ENCODE results near the gene IQSEC1.
"Not testable (repeated sequence)": the region's sequence is repeated elsewhere in the genome, so short reads cannot be mapped to it uniquely, and the experiment has no call there.

IQSEC1 gene

GRCh38 chr3:12893247-12893646, 180.0 kb downstream of the IQSEC1 start:
- DNase-seq (ENCODE audit: low read depth), result no peak

DNA sequence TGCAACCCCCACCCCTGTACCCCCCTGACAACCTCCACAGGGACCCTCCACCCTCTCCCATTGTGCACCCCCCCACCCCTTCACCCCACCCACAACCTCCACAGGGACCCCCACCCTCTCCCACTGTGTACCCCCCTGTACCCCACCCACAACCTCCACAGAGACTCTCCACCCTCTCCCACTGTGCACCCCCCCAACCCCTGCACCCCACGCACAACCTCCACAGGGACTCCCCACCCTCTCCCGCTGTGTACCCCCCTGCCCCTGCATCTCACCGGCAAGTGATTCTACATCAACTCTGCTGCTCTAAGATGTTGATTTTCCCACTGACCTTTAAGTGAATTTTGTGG, 180.4 kb downstream of the IQSEC1 start:
- DNase-seq (ENCODE audit: low read depth), result no peak

DNA sequence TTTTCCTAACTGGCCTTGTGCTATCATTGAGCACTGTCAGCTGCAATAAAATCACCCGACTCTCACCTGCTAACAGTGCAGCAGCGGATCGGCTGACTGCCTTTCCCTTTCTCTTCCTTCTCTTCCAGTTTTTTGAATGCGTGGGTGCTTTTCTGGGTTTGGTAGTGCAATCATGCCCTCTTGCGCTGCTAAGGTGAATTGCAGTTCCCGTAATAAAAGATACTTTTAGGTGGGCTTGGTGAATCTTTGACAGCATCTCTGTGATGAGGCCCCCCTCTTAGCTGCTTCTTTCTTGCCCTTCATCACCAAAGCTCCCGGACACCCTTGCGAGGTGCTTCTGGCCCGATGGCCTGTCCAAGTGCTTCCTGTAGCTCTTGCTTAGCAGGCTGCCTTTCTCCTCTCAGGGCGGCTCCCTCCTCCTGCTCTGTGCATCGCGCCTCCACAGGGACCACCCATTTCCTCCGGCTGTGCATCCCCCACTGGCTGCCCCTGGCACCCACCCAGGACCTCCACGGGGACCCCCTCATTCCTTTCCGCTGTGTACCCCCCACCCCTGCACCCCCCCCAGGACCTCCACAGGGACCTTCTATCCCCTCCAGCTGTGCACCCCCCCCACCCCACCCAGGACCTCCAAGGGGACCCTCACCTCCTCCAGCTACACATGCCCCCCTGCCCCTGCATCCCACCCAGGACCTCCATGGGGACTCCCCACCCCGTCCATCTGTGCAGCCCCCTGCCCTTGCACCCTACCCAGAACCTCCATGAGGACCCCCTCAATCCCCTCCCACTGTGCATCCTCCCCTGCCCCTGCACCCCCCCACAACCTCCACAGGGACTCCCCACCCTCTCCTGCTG, 181.0 kb downstream of the IQSEC1 start:
- no peak for DNase-seq (ENCODE audit: low read depth)

GRCh38 chr3:12891391-12891984, 181.7 kb downstream of the IQSEC1 start:
- DNase-seq (ENCODE audit: low read depth), result no peak

- no peak for DNase-seq (ENCODE audit: low read depth)
Measured at GRCh38 chr3:12890610-12891390, 182.4 kb downstream of the IQSEC1 start.

DNA sequence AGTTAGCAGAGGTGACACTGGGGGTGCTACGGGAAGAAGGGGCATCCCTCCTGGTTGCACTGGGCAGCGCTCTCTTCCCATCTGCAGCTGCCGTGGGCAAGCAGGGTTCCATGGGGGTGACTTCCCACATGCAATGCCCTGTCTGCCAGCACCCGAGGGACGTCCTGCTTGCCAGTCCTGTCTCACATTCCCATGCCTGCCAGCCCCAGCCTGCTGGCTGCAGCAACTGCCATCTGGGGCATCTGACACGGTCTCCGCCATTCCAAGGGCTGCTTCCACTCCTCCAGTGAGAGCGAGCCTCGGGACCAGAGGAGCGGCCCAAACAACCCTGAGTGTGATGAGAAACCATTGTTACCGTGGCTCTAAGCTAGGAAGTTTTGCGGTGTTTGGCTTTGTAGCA, 186.5 kb downstream of the IQSEC1 start:
- DNase-seq (ENCODE audit: low read depth), result no peak

GRCh38 chr3:12886106-12886679, 187.0 kb downstream of the IQSEC1 start:
- DNase-seq (ENCODE audit: low read depth), result no peak

GRCh38 chr3:12885583-12885930, 187.7 kb downstream of the IQSEC1 start:
- no peak for DNase-seq (ENCODE audit: low read depth)

GRCh38 chr3:12884790-12885582, 188.2 kb downstream of the IQSEC1 start:
- DNase-seq (ENCODE audit: low read depth), result no peak

DNA sequence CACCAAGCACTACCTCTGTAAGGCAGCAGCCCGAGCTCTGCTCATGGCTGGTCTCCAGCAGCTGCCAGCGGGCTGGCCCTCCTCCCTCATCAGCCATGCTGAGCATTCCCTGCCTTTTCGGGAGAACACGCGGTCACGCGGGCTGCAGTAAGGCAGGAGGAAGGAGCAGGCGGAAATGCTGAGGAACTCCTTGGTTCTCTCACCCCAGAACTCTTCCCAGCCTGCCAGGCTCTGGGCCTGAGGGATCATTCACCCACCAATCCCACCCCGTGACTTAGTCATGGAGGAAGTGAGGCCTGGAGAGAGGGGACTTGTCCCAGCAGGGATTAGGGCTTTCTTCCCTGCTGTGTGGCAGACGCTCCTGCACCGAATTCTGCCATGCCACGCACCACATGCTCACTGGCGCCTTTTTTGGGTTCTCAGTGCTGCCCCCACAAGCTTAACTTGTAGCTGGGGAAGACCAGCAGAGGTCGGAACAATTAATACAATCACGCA, 189.0 kb downstream of the IQSEC1 start:
- no peak for DNase-seq (ENCODE audit: low read depth)

DNA sequence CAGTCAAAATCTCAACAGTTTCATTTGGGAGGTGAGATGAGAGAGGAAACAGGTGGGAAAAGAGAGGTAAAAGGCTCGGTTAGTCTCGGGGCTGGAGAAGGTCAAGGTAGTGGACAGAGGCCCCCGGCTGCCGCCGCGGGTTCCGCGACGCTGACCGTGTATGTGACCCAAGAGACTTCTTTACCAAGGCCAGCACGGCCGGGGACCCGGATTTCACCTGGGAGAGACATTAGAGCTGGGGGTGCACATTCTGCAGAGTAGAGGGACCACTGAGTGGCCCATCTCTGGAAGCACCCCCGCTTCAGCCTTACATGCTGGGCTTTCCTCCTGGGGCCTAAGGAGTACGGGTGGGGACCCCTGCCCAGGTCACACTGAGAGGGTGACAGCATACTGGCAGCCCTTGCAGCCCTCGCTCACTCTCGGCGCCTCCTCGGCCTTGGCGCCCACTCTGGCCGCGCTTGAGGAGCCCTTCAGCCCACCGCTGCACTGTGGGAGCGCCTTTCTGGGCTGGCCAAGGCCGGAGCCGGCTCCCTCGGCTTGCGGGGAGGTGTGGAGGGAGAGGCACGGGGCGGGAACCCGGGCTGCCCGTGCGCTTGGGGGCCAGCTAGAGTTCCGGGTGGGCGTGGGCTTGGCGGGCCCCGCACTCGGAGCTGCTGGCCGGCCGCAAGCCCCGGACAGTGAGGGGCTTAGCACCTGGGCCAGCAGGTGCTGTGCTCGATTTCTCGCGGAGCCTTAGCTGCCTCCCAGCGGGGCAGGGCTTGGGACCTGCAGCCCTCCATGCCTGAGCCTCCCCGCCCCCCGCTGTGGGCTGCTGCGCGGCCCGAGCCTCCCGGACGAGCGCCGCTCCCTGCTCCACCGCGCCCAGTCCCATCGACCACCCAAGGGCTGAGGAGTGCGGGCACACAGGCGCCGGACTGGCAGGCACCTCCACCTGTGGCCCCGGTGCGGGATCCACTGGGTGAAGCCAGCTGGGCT, 190.6 kb downstream of the IQSEC1 start:
- DNase-seq (ENCODE audit: low read depth), result no peak

GRCh38 chr3:12881858-12882257, 191.4 kb downstream of the IQSEC1 start:
- not testable (repeated sequence) for DNase-seq (ENCODE audit: low read depth)

GRCh38 chr3:12879191-12879815, 193.9 kb downstream of the IQSEC1 start:
- DNase-seq (ENCODE audit: low read depth), result no peak

GRCh38 chr3:12878758-12879157, 194.5 kb downstream of the IQSEC1 start:
- DNase-seq (ENCODE audit: low read depth), result not testable (repeated sequence)

DNA sequence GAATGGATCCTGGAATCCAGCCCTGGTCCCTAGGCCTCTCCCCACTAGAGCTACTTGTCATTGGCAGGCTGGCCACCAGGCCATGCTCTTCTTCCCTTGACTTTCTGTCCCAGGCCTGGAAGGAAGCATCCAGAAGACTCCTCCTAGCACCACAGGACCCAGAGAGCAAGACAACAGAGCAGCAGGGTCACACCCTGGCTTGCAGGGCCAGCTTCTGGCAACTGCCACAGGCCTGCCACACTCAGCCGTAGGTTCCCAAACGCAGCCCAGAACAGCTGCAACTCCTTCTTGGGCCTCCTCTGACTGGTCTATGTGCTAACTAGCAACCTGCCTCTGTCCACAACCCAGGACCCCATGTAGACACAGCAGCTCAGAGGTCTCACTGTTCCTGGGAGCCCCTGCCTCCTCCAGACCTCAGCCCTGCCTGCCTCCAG, 195.1 kb downstream of the IQSEC1 start:
- no peak for DNase-seq (ENCODE audit: low read depth)

DNA sequence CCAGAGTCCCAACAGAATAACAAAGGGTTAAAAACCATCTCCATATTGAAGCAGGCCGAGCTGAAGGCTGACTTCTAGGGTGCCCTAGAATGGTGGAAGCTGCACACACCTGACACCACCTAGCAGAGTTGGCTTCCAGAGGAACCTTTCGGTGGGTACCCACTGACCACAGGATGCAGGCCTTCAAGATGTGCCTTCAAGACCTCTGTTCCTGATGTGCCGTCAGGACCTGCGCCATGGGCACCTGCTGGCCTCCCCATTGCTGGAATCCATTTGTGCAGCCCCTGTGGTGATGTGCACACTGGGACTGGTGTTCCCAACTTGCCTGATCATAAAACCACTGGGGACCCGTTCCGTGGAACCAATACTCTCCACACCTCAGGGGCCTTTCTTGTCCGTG, 196.2 kb downstream of the IQSEC1 start:
- DNase-seq (ENCODE audit: low read depth), result no peak

DNA sequence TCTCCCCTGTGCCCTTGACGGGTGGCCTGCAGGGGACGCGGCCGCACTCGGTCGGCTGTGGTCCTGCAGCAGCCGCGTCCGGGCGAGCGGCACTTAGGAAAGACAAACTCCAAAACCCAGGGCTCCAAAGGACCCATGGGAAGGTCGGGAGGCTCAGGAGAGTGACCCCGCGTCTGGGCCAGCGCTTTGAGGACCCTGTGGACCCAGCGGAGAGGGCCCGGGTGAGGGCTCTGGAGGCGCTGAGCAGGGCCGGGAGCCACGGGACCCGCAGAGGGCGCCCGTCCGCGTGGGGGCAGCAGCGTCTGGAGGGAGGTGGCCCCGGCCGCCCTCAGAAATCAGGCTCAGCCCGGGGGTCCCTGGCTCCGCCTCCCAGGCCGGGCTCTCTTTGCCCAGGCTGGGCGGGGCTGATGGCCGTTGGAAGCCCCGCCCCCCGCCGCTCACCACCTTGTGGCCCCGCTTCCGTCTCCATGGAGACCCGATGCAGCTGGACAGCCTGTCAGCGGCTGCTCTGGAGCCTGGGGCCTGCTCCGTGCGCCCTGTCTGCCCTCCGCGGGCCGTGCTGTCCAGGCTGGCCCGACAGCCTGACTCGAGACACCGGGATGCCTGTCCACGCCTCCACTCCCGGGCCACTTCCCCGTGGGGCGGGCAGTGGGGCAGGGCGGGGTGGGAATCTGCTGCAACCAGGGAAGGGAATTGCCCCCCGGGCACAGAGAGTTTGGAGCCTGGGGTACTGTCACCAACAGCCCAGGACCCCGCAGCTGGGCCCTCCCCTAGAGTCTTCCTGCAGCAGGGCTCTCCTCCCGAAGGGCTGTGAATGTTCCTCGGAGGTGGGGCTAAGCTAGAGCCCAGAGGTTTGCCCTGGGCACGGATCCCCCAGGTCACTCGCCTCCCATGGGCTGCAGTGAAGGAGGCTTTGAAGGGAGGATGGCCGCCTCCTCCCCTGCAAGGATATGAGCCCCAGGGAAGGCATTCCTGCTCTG, 197.1 kb downstream of the IQSEC1 start:
- no peak for DNase-seq (ENCODE audit: low read depth)

DNA sequence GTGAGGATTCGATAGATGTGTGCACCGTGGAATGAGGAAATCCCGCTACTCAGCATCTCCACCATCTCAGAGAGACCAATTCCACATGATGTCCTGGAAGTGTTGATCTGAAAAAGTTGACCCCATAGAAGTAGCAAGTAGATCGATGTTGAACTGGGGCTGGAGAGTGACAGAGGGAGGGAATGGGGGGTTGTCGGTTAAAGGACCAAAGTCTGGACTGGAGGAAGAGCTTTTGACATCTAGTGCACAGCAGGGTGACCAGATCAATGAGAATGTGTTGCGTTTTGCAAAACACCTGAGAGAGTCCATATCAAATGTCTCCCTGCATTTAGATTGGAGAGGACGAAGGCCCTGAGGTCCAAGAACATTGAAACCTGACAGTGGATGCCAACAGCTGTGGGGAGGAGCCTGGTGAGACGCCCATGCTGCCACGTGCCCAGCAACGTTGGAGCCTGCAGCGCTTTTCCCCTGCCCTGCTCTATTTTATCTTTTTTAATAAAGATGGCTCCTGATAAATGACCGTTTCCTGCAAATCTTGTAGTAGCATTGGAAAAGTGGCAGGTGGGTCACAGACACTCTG, 201.7 kb downstream of the IQSEC1 start:
- no peak for DNase-seq (ENCODE audit: low read depth)

Measured in activated T-cell treated with anti-CD3 and anti-CD28 coated beads for 1 hour (primary cell).